Uterus (tissue), 4 donors: ENCODE measurements around the gene CEMIP. TPM values are rescaled to one million over a fixed set of nuclear protein-coding genes. Genes with fewer than 3 reads are reported as not detected.

ENCODE experiments used
- DNase-seq, 2 donors: peaks; one replicate each; pipeline ENCODE4 v3.0.0-alpha.2; 2019 to 2020
- H3K27ac ChIP-seq, 2 donors: fragments of 200-600 bp; sonication (generic); 1 replicate in 1 of 2; 2 replicates in 1 of 2; pipeline ENCODE4 v1.5.1; 2016 to 2018
- H3K27me3 ChIP-seq, 2 donors: fragments of 200-600 bp; sonication (generic); one replicate each; pipeline ENCODE4 v1.5.1; 2018 to 2019; ENCODE audit warnings: control low read depth in 1 of 2
- H3K36me3 ChIP-seq, 2 donors: fragments of 200-600 bp; sonication (generic); one replicate each; pipeline ENCODE4 v1.5.1; 2019; ENCODE audit warnings: control low read depth in 1 of 2
- H3K4me1 ChIP-seq, 2 donors: fragments of 200-600 bp; sonication (generic); one replicate each; pipeline ENCODE4 v1.5.1; 2018 to 2019; ENCODE audit warnings: control low read depth in 1 of 2
- H3K4me3 ChIP-seq, 2 donors: fragments of 200-600 bp; sonication (generic); 1 replicate in 1 of 2; 2 replicates in 1 of 2; pipeline ENCODE4 v1.5.1; 2018 to 2019; ENCODE audit warnings: mild to moderate bottlenecking in 1 of 2
- H3K9me3 ChIP-seq, 2 donors: fragments of 200-600 bp; sonication (generic); one replicate each; pipeline ENCODE4 v1.5.1; 2019; ENCODE audit warnings: control low read depth in 1 of 2
- POLR2A ChIP-seq, 2 donors: fragments of 450-650 bp; IDR thresholded peaks; one replicate each; pipeline ENCODE4 v1.6.1; 2016; ENCODE audit warnings: antibody characterized with exemption in 2 of 2, mild to moderate bottlenecking in 1 of 2, moderate library complexity in 1 of 2
- intact Hi-C: fragments of 100-400 bp; cut with DNase I; formaldehyde crosslinking; loops from one replicate; pipeline ENCODE4 v1.15.1; 2023; ENCODE audit warnings: low total_unique reads
- total RNA-seq, 4 donors: library from RNA; depleted of rRNA in 3 of 4; stranded (reverse); fragments of >200 nt in 3 of 4; gene quantifications; one replicate each; pipeline versions ENCODE4 v1.1.0 to v1.2.4, GENCODE V29; 2014 to 2023
- TF ChIP-seq, protein P1 (sequence below), 4 experiments: fragments of 200-600 bp in 2 of 4; fragments of 450-650 bp in 2 of 4; sonication (generic) in 2 of 4; IDR thresholded peaks; one replicate each; pipeline ENCODE4 v1.5.1; 2016 to 2019; ENCODE audit warnings: antibody characterized with exemption in 4 of 4, mild to moderate bottlenecking in 2 of 4, moderate library complexity in 1 of 4
- donor health status: DM: yes; HTN: yes; CAD: no.

Gene CEMIP
- total RNA-seq, 4 donors from 2014 or later: under 0.01 to 1.9 (median 1.1) TPM

DNA sequence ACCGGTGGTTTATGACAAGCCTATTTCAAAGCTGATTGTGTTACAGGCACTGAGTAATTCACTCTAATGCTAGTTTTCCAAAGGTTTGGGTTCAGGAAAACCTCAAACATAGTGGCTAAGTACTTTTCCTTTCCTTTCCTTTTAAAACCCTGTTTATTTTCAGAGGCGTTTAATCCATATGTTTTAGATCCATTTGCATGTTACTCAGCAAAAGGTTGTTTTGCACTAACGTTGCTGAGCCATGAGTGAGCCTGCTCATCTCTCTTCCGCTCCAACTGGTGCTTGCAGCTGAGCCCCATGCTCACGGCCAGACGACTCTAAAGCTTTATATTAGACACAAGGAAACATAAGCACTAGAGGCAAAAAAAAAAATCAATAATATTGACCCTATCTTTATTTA, 9.4 kb downstream of the CEMIP start:
- intact Hi-C loops: no loop called here
- DNase-seq: no peak
- no peaks in the 10 kb centered on the region for H3K9me3 ChIP-seq
- no peaks in the 10 kb centered on the region for H3K4me1 ChIP-seq
- no peak overlapping the region for H3K4me3 ChIP-seq
- no peak overlapping the region for H3K27ac ChIP-seq
- no peaks in the 10 kb centered on the region for H3K36me3 ChIP-seq
- H3K27me3 ChIP-seq: no peaks in the 10 kb centered on the region
- TF ChIP-seq, protein P1, sequence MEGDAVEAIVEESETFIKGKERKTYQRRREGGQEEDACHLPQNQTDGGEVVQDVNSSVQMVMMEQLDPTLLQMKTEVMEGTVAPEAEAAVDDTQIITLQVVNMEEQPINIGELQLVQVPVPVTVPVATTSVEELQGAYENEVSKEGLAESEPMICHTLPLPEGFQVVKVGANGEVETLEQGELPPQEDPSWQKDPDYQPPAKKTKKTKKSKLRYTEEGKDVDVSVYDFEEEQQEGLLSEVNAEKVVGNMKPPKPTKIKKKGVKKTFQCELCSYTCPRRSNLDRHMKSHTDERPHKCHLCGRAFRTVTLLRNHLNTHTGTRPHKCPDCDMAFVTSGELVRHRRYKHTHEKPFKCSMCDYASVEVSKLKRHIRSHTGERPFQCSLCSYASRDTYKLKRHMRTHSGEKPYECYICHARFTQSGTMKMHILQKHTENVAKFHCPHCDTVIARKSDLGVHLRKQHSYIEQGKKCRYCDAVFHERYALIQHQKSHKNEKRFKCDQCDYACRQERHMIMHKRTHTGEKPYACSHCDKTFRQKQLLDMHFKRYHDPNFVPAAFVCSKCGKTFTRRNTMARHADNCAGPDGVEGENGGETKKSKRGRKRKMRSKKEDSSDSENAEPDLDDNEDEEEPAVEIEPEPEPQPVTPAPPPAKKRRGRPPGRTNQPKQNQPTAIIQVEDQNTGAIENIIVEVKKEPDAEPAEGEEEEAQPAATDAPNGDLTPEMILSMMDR (IDR thresholded peaks at IDR 0.05): no peak
- no peak for TF ChIP-seq POLR2A (IDR thresholded peaks at IDR 0.05)

DNA sequence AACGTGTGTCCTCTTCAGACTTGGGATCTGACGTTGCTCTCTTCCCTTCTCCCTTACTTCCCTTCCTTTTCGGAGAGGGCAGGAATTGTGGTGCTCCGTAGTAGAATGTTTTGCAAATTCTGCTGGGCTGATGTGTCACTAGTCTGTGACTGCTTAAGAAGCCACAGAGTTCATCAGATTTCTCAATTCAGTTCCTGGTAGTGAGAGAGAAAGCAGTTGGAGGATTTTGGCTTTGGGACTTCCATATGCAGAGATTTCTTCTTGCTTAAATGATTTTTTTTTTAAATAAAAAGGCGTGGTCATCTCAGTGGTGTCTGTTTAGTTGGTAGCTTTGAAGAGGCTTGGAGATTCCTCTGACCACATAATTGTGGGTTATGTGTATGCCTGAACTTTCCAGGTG, 10.1 kb downstream of the CEMIP start:
- TF ChIP-seq, protein P1 (IDR thresholded peaks at IDR 0.05): no peak
- TF ChIP-seq POLR2A (IDR thresholded peaks at IDR 0.05): no peak
- Histone ChIP-seq H3K27ac (no peak overlapping the region), H3K4me3 (no peak overlapping the region), H3K4me1 (no peaks in the 10 kb centered on the region), H3K27me3 (no peaks in the 10 kb centered on the region), H3K9me3 (no peaks in the 10 kb centered on the region), H3K36me3 (no peaks in the 10 kb centered on the region)
- DNase-seq: no peak
- intact Hi-C loops: no loop called here

DNA sequence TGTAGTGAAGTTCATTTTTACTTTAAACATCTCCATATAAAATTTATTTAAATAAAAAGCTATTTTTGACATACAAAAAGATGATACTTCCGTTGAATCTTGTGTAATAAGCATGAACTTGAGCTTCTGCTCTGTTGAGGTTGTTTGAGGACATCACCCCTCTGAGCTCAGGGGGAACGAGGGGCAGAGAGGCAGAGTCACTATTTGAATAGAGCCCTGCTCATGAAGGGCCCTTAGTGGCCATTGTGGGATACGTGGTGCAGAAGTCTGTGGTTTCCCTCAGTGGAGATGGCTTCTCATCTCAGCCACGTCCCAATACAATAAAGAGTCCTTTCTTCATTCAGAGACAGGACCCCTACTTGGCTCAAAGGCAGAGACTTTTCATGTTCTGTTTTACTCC, 10.6 kb downstream of the CEMIP start:
- Histone ChIP-seq H3K27ac (no peak overlapping the region), H3K36me3 (no peaks in the 10 kb centered on the region), H3K9me3 (no peaks in the 10 kb centered on the region), H3K4me1 (no peaks in the 10 kb centered on the region), H3K4me3 (no peak overlapping the region), H3K27me3 (no peaks in the 10 kb centered on the region)
- TF ChIP-seq POLR2A (IDR thresholded peaks at IDR 0.05): no peak
- TF ChIP-seq, protein P1 (IDR thresholded peaks at IDR 0.05): no peak
- intact Hi-C loops: no loop called here
- no peak for DNase-seq

DNA sequence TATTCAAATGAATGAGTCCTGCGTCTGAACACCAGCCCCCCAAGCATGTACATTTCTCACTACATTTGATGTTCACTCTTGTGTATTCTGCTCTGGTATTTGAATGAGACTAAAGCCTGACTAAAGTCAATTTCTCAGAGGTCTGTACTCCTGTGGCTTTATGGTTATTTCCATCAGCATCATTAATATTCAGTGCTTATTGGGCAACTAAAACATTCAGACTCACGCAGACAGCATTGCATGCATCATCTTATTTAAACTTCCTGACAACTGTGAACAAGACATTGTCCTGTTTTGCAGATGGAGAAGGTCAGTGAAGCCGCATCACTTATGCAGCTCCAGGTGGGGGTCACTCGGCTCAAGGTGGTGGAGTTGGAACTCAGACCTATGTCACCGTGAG, 11.1 kb downstream of the CEMIP start:
- Histone ChIP-seq H3K9me3 (no peaks in the 10 kb centered on the region), H3K4me1 (no peaks in the 10 kb centered on the region), H3K27ac (no peak overlapping the region), H3K27me3 (no peaks in the 10 kb centered on the region), H3K4me3 (no peak overlapping the region), H3K36me3 (no peaks in the 10 kb centered on the region)
- intact Hi-C loops: no loop called here
- TF ChIP-seq, protein P1 (IDR thresholded peaks at IDR 0.05): no peak
- TF ChIP-seq POLR2A (IDR thresholded peaks at IDR 0.05): no peak
- no peak for DNase-seq

DNA sequence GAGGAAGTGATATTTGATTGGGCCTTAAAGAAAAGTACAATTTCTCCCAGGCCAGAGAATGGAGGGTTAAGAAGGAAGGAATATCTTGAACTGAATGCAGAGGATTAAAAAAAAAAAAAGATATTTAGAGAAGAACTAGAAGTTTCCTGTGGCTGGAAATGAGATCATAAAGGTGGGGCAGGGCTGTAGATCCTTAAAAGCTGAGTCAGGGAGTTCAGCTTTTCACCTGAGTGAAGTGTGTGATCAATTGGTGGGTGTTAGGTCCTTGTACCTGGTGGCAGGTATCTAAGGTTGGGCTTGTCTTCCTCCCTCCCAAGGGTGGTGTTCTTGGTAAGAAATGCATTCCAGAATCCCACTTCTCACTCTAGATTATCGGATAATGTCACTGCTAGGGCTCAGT, 11.8 kb downstream of the CEMIP start:
- Histone ChIP-seq H3K36me3 (no peaks in the 10 kb centered on the region), H3K27ac (no peak overlapping the region), H3K9me3 (no peaks in the 10 kb centered on the region), H3K4me3 (no peak overlapping the region), H3K4me1 (no peaks in the 10 kb centered on the region), H3K27me3 (no peaks in the 10 kb centered on the region)
- intact Hi-C loops: no loop called here
- TF ChIP-seq, protein P1 (IDR thresholded peaks at IDR 0.05): no peak
- TF ChIP-seq POLR2A (IDR thresholded peaks at IDR 0.05): no peak
- DNase-seq: no peak
